Activated CD4-positive, alpha-beta T cell treated with anti-CD3 and anti-CD28 coated beads, Interleukin-2, amount 50 U/mL, for 4 hours (primary cell): ENCODE results near the gene PLEKHO2.

Source experiments
- DNase-seq, 2 experiments: peaks; one replicate each; pipeline ENCODE4 v3.0.0-alpha.2; 2020

Gene PLEKHO2

GRCh38 chr15:64856429-64857145 is 14.9 kb downstream of the PLEKHO2 start:
- no peak for DNase-seq

DNA sequence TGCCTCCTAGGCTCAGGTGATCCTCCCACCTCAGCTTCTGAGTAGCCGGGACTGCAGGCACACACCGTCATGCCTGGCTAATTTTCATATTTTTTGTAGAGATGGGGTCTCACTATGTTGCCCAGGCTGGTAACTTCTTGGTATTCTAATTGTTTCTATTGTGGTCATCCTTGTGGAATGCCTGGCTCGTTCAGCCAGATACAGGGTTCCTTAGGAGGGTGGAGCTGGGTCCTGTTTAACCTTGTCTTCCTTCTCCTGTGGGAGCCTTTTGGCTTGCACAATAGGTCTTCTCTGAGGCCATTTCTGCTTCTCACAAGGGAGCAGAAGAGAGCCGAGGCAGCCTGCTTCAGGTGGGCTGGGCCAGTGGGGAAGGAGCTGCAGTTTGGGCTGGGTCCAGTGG is 15.7 kb downstream of the PLEKHO2 start:
- no peak for DNase-seq

DNA sequence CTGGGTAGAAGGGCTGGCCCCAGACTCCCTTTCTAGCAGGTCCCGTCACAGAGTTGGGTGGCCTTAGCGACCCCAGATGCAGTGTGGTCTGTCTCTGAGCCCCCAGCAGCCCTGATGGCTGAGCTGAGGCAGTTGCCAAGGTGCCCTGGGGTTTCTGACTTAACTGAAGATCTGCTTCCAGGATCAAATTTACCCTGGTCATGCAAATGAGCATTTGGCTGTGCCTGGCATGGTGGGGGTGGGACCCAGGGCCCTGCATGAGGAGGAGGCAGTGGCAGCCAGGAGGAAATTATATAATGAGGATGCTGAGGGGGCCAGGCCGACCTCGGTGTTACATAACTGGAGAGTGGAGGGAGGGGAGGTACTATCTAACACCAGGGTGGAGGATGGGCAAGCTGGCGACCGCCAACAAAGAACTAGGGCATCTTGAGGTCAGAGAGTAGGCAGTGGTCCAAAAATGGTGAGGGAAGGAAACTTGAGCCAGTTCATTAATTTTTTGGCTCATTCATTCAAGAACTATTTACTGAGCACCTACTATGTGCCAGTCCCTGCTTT is 16.4 kb downstream of the PLEKHO2 start:
- no peak for DNase-seq

DNA sequence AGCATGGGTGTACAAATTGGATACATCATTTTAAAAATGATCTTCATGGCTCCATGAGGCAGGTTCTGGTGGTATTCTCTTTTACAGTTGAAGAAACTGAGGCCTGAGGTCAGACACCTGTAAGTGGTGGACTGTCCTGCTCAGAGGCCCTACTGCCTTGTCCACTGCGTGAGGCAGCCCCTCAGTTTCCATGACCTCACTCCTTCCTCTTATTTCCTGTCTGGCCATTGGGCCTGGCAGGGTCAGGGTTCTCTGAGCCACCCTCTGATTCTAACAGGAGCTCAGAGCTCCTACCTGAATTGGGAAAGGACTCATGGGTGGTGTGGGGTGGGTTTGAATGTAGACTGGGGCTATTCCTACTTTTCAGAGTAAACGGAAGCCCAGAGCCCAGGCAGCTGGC is 17.5 kb downstream of the PLEKHO2 start:
- DNase-seq = no peak

GRCh38 chr15:64861331-64861730 is 19.6 kb downstream of the PLEKHO2 start:
- DNase-seq = no peak

- no peak for DNase-seq
These were observed 20.2 kb downstream of the PLEKHO2 start for GRCh38 chr15:64861960-64862359.

DNA sequence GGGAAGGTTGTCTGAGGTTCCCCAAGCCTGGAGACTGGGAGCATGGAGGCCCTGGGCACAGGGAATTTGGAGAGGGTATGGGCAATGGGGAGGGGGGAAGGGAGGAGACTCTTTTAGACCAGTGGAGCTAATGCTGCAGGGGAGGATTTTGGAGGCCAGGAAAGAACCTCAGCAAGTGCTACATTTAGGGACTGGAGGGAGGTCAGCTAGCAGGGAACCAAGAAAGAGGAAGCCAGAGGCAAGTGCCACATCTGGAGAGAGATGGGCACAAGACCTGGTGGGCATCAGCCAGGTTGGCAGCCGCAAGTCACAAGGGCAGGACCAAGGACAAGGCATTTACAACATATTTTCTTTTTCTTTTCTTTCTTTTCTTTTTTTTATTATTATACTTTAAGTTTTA is 20.7 kb downstream of the PLEKHO2 start:
- DNase-seq = no peak

GRCh38 chr15:64864068-64864467 is 22.4 kb downstream of the PLEKHO2 start:
- no peak for DNase-seq

DNA sequence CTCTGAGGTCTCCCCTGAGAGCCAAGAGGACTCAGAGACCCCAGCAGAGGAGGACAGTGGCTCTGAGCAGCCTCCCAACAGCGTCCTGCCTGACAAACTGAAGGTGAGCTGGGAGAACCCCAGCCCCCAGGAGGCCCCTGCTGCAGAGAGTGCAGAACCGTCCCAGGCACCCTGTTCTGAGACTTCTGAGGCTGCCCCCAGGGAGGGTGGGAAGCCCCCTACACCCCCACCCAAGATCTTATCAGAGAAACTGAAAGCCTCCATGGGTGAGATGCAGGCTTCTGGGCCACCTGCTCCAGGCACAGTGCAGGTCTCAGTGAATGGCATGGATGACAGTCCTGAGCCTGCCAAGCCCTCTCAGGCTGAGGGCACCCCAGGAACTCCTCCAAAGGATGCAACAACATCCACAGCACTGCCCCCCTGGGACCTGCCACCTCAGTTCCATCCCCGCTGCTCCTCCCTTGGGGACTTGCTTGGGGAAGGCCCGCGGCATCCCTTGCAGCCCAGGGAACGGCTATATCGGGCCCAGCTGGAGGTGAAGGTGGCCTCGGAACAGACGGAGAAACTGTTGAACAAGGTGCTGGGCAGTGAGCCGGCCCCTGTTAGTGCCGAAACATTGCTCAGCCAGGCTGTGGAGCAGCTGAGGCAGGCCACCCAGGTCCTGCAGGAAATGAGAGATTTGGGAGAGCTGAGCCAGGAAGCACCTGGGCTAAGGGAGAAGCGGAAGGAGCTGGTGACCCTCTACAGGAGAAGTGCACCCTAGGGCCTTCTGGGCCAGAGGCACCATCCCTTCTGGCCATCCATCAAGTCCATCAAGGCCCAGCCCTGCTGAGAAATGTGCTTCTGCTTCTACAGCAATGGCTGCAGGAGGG is 23.6 kb downstream of the PLEKHO2 start:
- no peak for DNase-seq

DNA sequence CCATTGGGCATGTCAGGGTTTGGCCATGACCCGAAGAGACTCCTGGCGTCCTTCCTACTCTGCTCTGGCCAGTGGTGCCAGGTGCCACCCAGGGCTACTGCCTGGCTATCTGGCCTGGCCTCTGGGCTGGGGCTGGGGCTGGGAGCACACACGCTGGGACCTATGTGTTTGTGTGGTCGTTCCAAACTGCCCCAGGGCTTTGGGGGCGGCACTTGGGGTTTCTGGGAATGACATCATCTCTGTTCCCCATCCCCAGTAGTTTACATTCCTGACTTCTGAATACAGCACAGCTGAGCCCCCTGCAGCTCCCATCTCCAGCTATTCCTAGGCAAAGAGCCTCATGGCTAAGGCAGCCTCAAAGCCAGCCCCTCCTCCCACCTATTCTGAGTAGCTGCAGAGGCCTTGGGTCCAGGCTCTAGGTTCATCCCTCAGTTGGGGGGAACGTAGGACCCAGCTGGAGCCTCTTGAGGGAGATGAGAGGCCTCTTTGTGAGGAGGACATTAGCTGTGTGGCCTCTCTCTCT is 24.3 kb downstream of the PLEKHO2 start:
- DNase-seq = no peak

DNA sequence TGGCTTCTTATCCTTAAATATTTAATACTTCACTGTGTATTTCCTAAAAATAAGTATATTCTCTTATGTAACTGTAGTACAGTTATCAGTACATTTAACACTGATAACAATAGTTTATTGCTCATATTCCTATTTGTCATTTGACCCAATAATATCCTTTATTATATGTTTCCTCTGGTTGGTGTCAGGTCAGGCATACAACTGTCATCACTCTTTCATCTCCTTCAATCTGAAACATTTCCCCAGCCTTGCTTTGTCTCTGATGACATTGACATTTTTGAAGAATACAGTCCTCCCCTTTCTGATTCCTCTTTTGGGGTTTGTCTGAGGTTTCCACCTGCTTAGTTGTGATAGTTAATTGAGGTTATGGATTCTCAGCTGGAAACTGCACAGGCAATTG is 27.8 kb downstream of the PLEKHO2 start:
- DNase-seq = no peak

DNA sequence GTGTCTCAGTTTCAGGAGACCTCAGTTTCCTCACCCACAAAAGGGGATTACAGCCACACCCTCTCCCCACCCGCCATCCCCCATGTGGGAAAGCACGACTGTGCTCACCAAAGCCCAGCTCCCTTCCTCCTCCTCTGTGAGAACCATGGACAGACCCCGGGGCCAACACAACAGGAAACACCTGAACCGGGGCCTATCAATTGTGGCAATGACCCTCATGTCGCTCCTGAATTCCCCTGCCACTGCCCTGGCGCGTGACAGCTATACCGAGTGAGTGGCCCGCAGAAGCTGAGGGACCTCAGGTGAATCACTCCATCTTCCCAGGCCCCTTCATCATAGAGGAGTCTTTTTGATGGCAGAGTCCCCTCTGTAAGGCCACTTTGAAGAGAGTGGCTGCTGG is 28.6 kb downstream of the PLEKHO2 start:
- DNase-seq = no peak

DNA sequence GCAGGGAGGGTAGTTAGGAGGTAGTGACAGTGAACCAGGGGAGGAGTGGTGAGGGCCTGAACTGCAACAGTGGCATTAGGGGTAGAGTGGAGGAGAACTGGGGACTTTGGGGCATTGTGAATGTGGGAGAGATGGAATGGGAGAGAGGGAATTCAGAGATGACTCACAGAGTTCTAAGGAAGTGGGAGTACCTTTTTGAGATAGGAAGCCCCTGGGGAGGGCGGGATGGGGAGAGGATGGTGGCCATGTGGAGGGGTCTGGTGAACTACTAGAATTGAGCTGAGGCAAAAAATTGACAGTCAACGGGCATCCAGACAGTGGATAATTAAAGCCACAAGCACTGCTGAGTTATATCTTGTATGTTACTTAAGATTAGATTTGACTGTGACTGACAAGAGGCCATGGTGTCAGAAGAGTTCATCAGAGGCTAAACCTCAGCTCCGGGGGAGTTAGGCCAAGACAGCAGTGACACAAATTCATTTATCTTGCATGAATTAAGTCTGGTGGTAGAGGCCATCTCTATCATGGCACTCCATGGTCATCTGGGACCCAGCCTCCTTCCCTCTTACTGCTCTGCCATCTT is 34.0 kb downstream of the PLEKHO2 start:
- no peak for DNase-seq

DNA sequence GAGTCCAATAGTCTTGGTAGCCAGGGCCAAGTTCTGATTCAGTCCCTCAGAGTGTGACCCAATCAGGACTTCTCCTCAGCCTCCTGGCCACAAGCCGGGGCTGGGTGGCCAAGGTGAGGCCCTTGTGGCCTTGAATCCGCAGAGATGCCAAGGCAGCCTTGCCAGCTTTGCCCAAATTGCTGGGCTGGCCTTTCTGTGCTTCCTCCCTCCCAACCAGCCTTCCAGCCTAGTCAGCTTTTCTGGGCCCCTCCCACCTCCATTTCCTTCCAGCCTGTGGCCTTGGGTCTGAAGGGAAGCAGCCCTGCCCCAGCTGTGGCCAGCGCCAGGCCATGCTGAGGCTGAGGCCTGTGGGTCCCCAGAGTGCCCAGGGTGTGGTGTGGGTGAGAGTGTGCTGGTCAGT is 35.7 kb downstream of the PLEKHO2 start:
- DNase-seq = no peak

DNA sequence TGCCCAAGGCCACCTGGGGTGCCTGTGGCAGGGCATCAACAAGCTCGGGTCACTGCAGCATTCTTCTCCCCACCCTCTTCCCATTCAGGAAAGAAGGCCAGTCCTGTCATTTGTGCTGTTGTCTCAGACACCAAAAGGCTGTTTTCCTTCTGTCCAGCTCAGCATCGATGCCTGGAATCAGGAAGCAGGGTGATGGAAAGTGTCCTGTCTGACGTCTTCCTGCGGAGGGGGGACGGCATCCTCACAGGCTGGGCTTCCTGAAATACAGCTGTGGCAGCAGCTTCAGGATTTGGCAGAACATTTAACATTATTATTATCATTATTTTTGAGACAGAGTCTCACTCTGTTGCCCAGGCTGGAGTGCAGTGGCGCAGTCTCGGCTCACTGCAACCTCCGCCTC is 37.0 kb downstream of the PLEKHO2 start:
- DNase-seq = no peak

GRCh38 chr15:64883100-64883581 is 41.4 kb downstream of the PLEKHO2 start:
- DNase-seq = no peak

- DNase-seq = peak; percentile 77
These were observed 42.3 kb downstream of the PLEKHO2 start for GRCh38 chr15:64883997-64884511.

GRCh38 chr15:64884679-64885078 is 43.0 kb downstream of the PLEKHO2 start:
- no peak for DNase-seq

DNA sequence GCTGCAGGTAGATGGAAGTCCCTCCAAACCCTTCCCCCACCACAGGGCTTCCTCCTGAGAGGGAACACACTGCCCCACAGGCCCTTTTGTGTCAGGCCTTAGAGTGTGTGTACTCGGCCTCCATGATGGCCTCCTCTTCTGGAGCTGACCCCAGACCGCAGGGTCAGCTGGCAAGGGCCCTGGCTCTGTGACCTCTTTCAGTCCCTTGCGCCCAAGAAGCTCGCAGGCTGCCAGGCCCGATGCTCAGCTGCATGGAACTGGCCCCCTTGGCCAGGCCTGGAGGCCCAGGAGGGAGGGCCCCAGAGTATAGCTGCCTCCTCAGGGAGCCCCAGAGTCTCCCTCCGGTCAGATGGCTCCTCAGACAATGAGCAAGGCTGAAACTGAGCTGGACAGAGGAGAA is 46.6 kb downstream of the PLEKHO2 start:
- no peak for DNase-seq

- DNase-seq = no peak
These were observed 49.8 kb downstream of the PLEKHO2 start for GRCh38 chr15:64891561-64891960.

DNA sequence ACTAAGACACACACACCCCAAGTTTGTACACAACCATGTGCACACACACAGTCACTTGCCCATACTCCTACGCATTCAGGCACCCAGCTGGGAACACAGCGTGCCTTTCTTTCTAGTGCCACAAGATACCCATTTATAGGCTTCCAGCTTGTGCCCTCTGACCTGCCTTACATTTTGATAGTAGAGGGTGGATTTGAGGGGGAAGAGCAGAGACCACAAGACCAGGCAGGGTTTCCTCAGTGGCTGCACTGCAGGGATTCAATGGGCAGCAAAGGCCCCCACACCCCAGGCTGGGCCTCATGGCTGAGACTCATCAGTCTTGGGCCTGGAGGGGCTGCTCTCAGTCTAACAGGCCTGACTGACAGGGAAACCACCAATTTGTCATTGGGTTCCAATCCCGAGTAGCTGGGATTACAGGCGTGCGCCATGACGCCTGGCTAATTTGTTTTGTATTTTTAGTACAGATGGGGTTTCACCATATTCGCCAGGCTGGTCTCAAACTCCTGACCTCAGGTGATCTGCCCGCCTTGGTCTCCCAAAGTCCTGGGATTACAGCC is 51.2 kb downstream of the PLEKHO2 start:
- DNase-seq = no peak
